CD4-positive, alpha-beta T cell (primary cell): ENCODE results near the gene RNF126. TPM values are rescaled to one million over a fixed set of nuclear protein-coding genes. Genes with fewer than 3 reads are reported as not detected.
A peak's percentile ranks its signal among the peaks of the same experiment; 100 is the strongest.

Experiments used
- ATAC-seq: fragments of 200-7000 bp; cut with Tn5 transposase; one replicate; pipeline ENCODE4 v1.10.0; 2022; ENCODE audit warnings: mild to moderate bottlenecking; ENCODE audit not compliant: poor library complexity
- CTCF ChIA-PET: fragments of 350-600 bp; sonication (Branson Sonifier 250); formaldehyde crosslinking; loops from one replicate; lab custom pipeline; 2021; ENCODE audit warnings: antibody characterized with exemption, inconsistent platforms; lab: Charles Lee
- POLR2A ChIA-PET: fragments of 350-600 bp; sonication (Branson Sonifier 250); formaldehyde crosslinking; loops from one replicate; lab custom pipeline; 2021; ENCODE audit warnings: antibody characterized with exemption, inconsistent platforms; lab: Charles Lee
- DNase-seq, 14 experiments: peaks; one replicate each; pipeline ENCODE4 v3.0.0-alpha.2; 2013 to 2020; ENCODE audit warnings: mixed read lengths in 2 of 14
- H3K27ac ChIP-seq, 2 donors: one replicate each; pipeline versions ENCODE4 v1.5.1 to v1.7.0; 2013; ENCODE audit warnings: low read length in 2 of 2, low read depth in 1 of 2, mild to moderate bottlenecking in 1 of 2
- H3K27me3 ChIP-seq, 2 experiments: 1 replicate in 1 of 2; 2 replicates in 1 of 2; pipeline versions ENCODE4 v1.6.1 to v1.7.0; 2013; ENCODE audit warnings: low read length in 2 of 2, control low read depth in 1 of 2, mild to moderate bottlenecking in 1 of 2, moderate library complexity in 1 of 2; ENCODE audit not compliant: insufficient read depth in 2 of 2, control insufficient read depth in 1 of 2
- H3K36me3 ChIP-seq: one replicate; pipeline ENCODE4 v1.6.1; 2013; ENCODE audit warnings: low read length, control low read depth; ENCODE audit not compliant: insufficient read depth
- H3K4me1 ChIP-seq: one replicate; pipeline ENCODE4 v1.6.1; 2013; ENCODE audit warnings: low read length, control low read depth; ENCODE audit not compliant: insufficient read depth
- H3K4me3 ChIP-seq: one replicate; pipeline ENCODE4 v1.5.1; 2013; ENCODE audit warnings: mild to moderate bottlenecking, low read length, moderate library complexity
- H3K9me3 ChIP-seq, 2 experiments: 1 replicate in 1 of 2; 2 replicates in 1 of 2; pipeline versions ENCODE4 v1.6.1 to v1.7.0; 2013; ENCODE audit warnings: low read length in 2 of 2, mild to moderate bottlenecking in 2 of 2, control low read depth in 1 of 2, moderate library complexity in 1 of 2; ENCODE audit not compliant: control insufficient read depth in 1 of 2, insufficient read depth in 1 of 2
- H3K27ac Mint-ChIP-seq: one replicate; pipeline ENCODE4 v1.8.0; 2020; ENCODE audit warnings: mixed read lengths
- H3K27me3 Mint-ChIP-seq: one replicate; pipeline ENCODE4 v1.8.0; 2021; ENCODE audit warnings: mixed read lengths
- H3K36me3 Mint-ChIP-seq: one replicate; pipeline ENCODE4 v1.8.0; 2021; ENCODE audit warnings: low read depth, mixed read lengths
- H3K4me1 Mint-ChIP-seq: one replicate; pipeline ENCODE4 v1.8.0; 2021; ENCODE audit warnings: low read depth, mixed read lengths
- H3K4me3 Mint-ChIP-seq: one replicate; pipeline ENCODE4 v1.8.0; 2020; ENCODE audit warnings: mild to moderate bottlenecking, mixed read lengths
- H3K9me3 Mint-ChIP-seq: one replicate; pipeline ENCODE4 v1.8.0; 2020; ENCODE audit warnings: mixed read lengths
- CTCF ChIP-seq: fragments of 200-600 bp; IDR thresholded peaks from one replicate; pipeline ENCODE4 v1.8.0; 2022; ENCODE audit warnings: antibody characterized with exemption, mild to moderate bottlenecking
- intact Hi-C, 2 experiments: fragments of 100-400 bp; cut with DNase I in 1 of 2; cut with micrococcal nuclease in 1 of 2; formaldehyde crosslinking; loops; one replicate each; pipeline versions ENCODE4 v1.15.1 to v1.9.0; 2023 to 2025; cut with DNase I, micrococcal nuclease
- total RNA-seq, 174 experiments: library from RNA in 2 of 174; stranded (reverse) in 2 of 174; gene quantifications; one replicate each; pipeline ENCODE4 v1.2.3 and lab custom pipeline; 2021 to 2026

The RNF126 gene
- total RNA-seq, 2 experiments from 2014 or later: 112 to 119 TPM

DNA sequence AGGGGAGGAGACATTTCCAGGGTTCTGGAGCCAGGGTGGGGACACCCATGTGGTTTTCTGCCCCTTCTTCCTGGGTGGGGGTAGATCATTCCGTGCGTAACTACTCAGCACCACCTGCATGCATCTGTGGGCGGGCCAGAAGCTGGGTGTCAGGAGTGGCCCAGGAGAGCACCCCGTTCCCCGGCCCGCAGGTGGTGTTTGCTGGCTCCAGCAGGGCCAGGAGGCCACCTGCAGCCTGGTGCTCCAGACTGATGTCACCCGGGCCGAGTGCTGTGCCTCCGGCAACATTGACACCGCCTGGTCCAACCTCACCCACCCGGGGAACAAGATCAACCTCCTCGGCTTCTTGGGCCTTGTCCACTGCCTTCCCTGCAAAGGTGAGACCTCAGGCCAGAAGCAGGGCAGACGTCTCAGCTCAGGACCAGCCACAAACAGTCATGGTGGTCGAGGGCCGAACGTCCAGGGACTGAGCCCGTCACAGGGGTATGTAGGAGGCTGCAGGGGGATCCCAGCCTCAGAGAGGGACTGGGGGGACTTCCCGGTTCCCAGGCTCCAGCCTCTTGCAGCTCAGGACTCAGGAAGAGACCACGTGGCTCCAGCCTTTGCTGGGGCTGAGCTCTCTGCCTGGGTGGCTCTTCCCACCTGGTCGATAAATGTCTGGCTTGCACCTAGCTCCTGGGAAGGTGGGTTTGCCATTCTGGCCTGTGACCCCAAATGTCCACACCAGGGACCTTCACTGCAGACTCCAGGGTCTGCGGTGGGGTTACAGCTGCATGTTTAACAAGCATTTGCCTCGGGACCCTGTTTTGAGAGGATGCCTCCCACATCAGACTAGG is 14.8 kb upstream of the RNF126 start:
- no peak for ATAC-seq
- peaks cover 40% of the 10 kb centered on the region for H3K4me1 ChIP-seq
- H3K4me3 ChIP-seq: no peak overlapping the region
- ChIA-PET CTCF (interaction anchor here (1.3 kb wide), 1 partner anchor 93 kb away, joined by 3 read pairs; no protein-coding TSS in a partner anchor), POLR2A (interaction anchor here (4.4 kb wide), 1 partner anchor 15 kb away, joined by 45 read pairs; the partner anchor contains the start of gene RNF126)
- DNase-seq: peak in 1 of 14 experiments; percentile 41
- no peaks in the 10 kb centered on the region for H3K36me3 ChIP-seq
- no peak overlapping the region for H3K27ac ChIP-seq
- peaks cover 0 to 28% of the 10 kb centered on the region in 2 experiments for H3K9me3 ChIP-seq
- Mint-ChIP-seq H3K36me3 (no peaks in the 10 kb centered on the region), H3K4me3 (peak overlapping the region; percentile 68), H3K27ac (no peak overlapping the region), H3K9me3 (no peaks in the 10 kb centered on the region), H3K4me1 (peaks cover 5% of the 10 kb centered on the region), H3K27me3 (peaks cover 20% of the 10 kb centered on the region)
- intact Hi-C loops: no loop called here
- no peak for TF ChIP-seq CTCF
- H3K27me3 ChIP-seq: peaks cover 25 to 32% of the 10 kb centered on the region in 2 experiments

DNA sequence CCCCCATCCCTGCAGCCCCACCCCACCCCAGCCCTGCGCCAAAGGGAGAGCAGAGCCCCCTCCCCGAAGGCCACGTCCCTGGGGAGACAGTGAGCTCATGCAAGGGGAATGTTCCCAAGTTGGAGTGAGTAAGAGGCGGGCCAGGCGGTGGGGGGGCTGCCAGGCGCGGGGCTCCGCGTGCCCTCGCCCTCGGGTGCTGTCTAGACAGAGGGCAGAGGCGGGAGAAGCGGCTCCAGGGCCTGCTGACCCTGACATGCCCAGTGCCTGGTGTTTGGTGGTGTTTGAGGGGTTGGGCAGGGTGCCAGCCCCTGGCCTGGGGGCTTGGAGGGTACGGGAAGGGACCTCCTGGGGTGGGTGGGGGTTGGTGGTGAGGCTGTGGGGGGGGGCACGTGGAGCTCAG is 14.2 kb upstream of the RNF126 start:
- Mint-ChIP-seq H3K4me1 (peaks cover 5% of the 10 kb centered on the region), H3K27ac (no peak overlapping the region), H3K27me3 (peaks cover 20% of the 10 kb centered on the region), H3K4me3 (no peak overlapping the region), H3K9me3 (no peaks in the 10 kb centered on the region), H3K36me3 (no peaks in the 10 kb centered on the region)
- Histone ChIP-seq H3K4me1 (peaks cover 40% of the 10 kb centered on the region), H3K36me3 (no peaks in the 10 kb centered on the region), H3K9me3 (peaks cover 0 to 22% of the 10 kb centered on the region in 2 experiments), H3K4me3 (no peak overlapping the region), H3K27ac (no peak overlapping the region), H3K27me3 (peaks cover 25 to 32% of the 10 kb centered on the region in 2 experiments)
- ATAC-seq: no peak
- no peak for TF ChIP-seq CTCF
- intact Hi-C loops: no loop called here
- POLR2A ChIA-PET: interaction anchor here (4.4 kb wide), 1 partner anchor 14 kb away, joined by 45 read pairs; the partner anchor contains the start of gene RNF126
- peak in 1 of 14 experiments; percentile 45 for DNase-seq
- CTCF ChIA-PET: interaction anchor here (1.3 kb wide), 1 partner anchor 93 kb away, joined by 3 read pairs; no protein-coding TSS in a partner anchor

GRCh38 chr19:676339-677105 is 13.5 kb upstream of the RNF126 start, which contains the start of gene FSTL3:
Gene FSTL3, plus strand, starts transcription at chr19:676392. Its CDS starts 32 bp downstream, at chr19:676424.
- Mint-ChIP-seq H3K4me3 (peak within 1 kb of the TSS; percentile 63), H3K27me3 (peaks cover 20% of the 10 kb centered on the region), H3K4me1 (peaks cover 5% of the 10 kb centered on the region), H3K9me3 (no peaks in the 10 kb centered on the region), H3K36me3 (no peaks in the 10 kb centered on the region), H3K27ac (no peak within 1 kb of the TSS)
- DNase-seq: no peak
- intact Hi-C loops: no loop called here
- TF ChIP-seq CTCF: no peak
- Histone ChIP-seq H3K27ac (no peak within 1 kb of the TSS), H3K9me3 (peaks cover 0 to 21% of the 10 kb centered on the region in 2 experiments), H3K27me3 (peaks cover 27 to 32% of the 10 kb centered on the region in 2 experiments), H3K4me1 (peaks cover 37% of the 10 kb centered on the region), H3K4me3 (no peak within 1 kb of the TSS), H3K36me3 (no peaks in the 10 kb centered on the region)
- ATAC-seq: no peak
- POLR2A ChIA-PET: no interaction called here
- CTCF ChIA-PET: interaction anchor here (1.3 kb wide), 1 partner anchor 92 kb away, joined by 3 read pairs; no protein-coding TSS in a partner anchor
